GM12878 (cell line): ENCODE results near the gene DEPDC1B. TPM values are rescaled to one million over a fixed set of nuclear protein-coding genes. Genes with fewer than 3 reads are reported as not detected.

Experiments used
- ATAC-seq: fragments of 200-7000 bp; cut with Tn5 transposase; 3 replicates; pipeline ENCODE4 v1.9.1; 2020; ENCODE audit warnings: mild to moderate bottlenecking, moderate library complexity
- BruUV-seq: library from RNA; stranded (reverse); fragments of 400-500 nt; replicated peaks from 2 replicates; lab custom pipeline; 2021; lab: Mats Ljungman, UMichigan
- CTCF ChIA-PET: fragments of 300-600 bp; sonication (Branson Sonifier 250); formaldehyde crosslinking; extraction: SDS; loops from one replicate; lab custom pipeline; 2021; ENCODE audit warnings: inconsistent platforms; lab: Yijun Ruan, JAX
- POLR2A ChIA-PET: fragments of 350-600 bp; formaldehyde crosslinking; extraction: SDS; loops from one replicate; lab custom pipeline; 2021; ENCODE audit warnings: inconsistent platforms; lab: Charles Lee
- RAD21 ChIA-PET: fragments of 300-600 bp; sonication (Branson Sonifier 250); formaldehyde crosslinking; loops from one replicate; lab custom pipeline; 2023; ENCODE audit warnings: antibody characterized with exemption; ENCODE audit not compliant: unreplicated experiment; lab: Charles Lee
- SMC1A ChIA-PET: fragments of 300-600 bp; sonication (Branson Sonifier 250); formaldehyde crosslinking; loops from one replicate; lab custom pipeline; 2023; ENCODE audit not compliant: unreplicated experiment, uncharacterized antibody; lab: Charles Lee
- DNase-seq: peaks from one replicate; pipeline ENCODE4 v3.0.0-alpha.2; 2011; ENCODE audit warnings: low read depth, low spot score
- FAIRE-seq: peaks from 3 replicates; lab custom pipeline; 2011; peaks lifted over from hg19 to GRCh38; lab: Jason Lieb, UNC
- H2AFZ ChIP-seq: 2 replicates; pipeline ENCODE4 v1.6.0; 2011; ENCODE audit warnings: low read depth, low read length, control low read depth; ENCODE audit not compliant: control insufficient read depth
- H3K27ac ChIP-seq: 2 replicates; pipeline ENCODE4 v1.5.1; 2011; ENCODE audit warnings: control low read depth; ENCODE audit not compliant: control insufficient read depth, insufficient read depth
- H3K27me3 ChIP-seq, 2 experiments: replicated peaks in 1 of 2; 2 replicates each; pipeline versions ENCODE4 v1.6.0 to v1.6.1; 2011; ENCODE audit warnings: low read length in 1 of 2; ENCODE audit not compliant: control insufficient read depth in 2 of 2, insufficient read depth in 2 of 2
- H3K36me3 ChIP-seq, 2 experiments: 2 replicates each; pipeline ENCODE4 v1.5.1; 2011; ENCODE audit warnings: low read length in 1 of 2; ENCODE audit not compliant: control insufficient read depth in 2 of 2, insufficient read depth in 2 of 2
- H3K4me1 ChIP-seq: 2 replicates; pipeline ENCODE4 v1.6.1; 2011; ENCODE audit warnings: mild to moderate bottlenecking, low read length, moderate library complexity, mixed read lengths; ENCODE audit not compliant: control insufficient read depth, insufficient read depth
- H3K4me2 ChIP-seq: 2 replicates; pipeline ENCODE4 v1.6.0; 2011; ENCODE audit warnings: control low read depth; ENCODE audit not compliant: control insufficient read depth, insufficient read depth
- H3K4me3 ChIP-seq: fragments of 200-600 bp; sonication (generic); 2 replicates; pipeline ENCODE4 v1.5.1; 2016
- H3K79me2 ChIP-seq: 2 replicates; pipeline ENCODE4 v1.6.0; 2011; ENCODE audit warnings: low read length; ENCODE audit not compliant: control insufficient read depth, insufficient read depth
- H3K9ac ChIP-seq: 2 replicates; pipeline ENCODE4 v1.8.0; 2011; ENCODE audit warnings: low read length, control low read depth, mixed read lengths; ENCODE audit not compliant: control insufficient read depth, insufficient read depth
- H3K9me3 ChIP-seq: replicated peaks from 3 replicates; pipeline ENCODE4 v1.5.1; 2011; ENCODE audit warnings: mild to moderate bottlenecking, low read length; ENCODE audit not compliant: control insufficient read depth, insufficient read depth
- H4K20me1 ChIP-seq: 2 replicates; pipeline ENCODE4 v1.6.0; 2011; ENCODE audit not compliant: control insufficient read depth, insufficient read depth
- ASH2L ChIP-seq: fragments of 300-600, 200-600 bp; sonication (generic); IDR thresholded peaks from 2 replicates; pipeline ENCODE4 v1.6.1; 2017; ENCODE audit warnings: low read depth, mild to moderate bottlenecking, borderline replicate concordance
- CREM ChIP-seq: IDR thresholded peaks from 2 replicates; pipeline ENCODE4 v1.6.1; 2014; ENCODE audit warnings: antibody characterized with exemption, low read depth
- FOXK2 ChIP-seq: fragments of 450-650 bp; IDR thresholded peaks from 2 replicates; pipeline ENCODE4 v1.6.1; 2017; ENCODE audit warnings: mild to moderate bottlenecking, moderate library complexity
- GATAD2B ChIP-seq: fragments of 450-650 bp; conservative IDR thresholded peaks from 2 replicates; pipeline ENCODE4 v1.6.1; 2017; ENCODE audit warnings: low read depth, mild to moderate bottlenecking, moderate library complexity
- KAT2A ChIP-seq: conservative IDR thresholded peaks from 2 replicates; pipeline ENCODE4 v1.6.1; 2011; ENCODE audit warnings: low read depth, low read length; ENCODE audit not compliant: control insufficient read depth
- KDM1A ChIP-seq: fragments of 200-600 bp; sonication (generic); IDR thresholded peaks from 2 replicates; pipeline ENCODE4 v1.6.1; 2016; ENCODE audit warnings: borderline replicate concordance
- LARP7 ChIP-seq: fragments of 450-650 bp; IDR thresholded peaks from 2 replicates; pipeline ENCODE4 v1.6.1; 2017; ENCODE audit warnings: mild to moderate bottlenecking
- NFIC ChIP-seq: IDR thresholded peaks from 2 replicates; pipeline ENCODE4 v1.6.1; 2012; ENCODE audit warnings: low read depth, mild to moderate bottlenecking, inconsistent platforms, low read length, moderate library complexity
- RUNX3 ChIP-seq: IDR thresholded peaks from 2 replicates; pipeline ENCODE4 v1.6.1; 2012; ENCODE audit warnings: low read length, inconsistent platforms
- SMAD5 ChIP-seq: IDR thresholded peaks from 2 replicates; pipeline ENCODE4 v1.6.1; 2016; ENCODE audit warnings: antibody characterized with exemption, low read depth
- ZZZ3 ChIP-seq: IDR thresholded peaks from 2 replicates; pipeline ENCODE4 v1.6.1; 2011; ENCODE audit warnings: low read depth; ENCODE audit not compliant: control insufficient read depth, insufficient read length
- WGBS: methylation state at CpG from one replicate; pipeline ENCODE4 v1.1.6; 2016; ENCODE audit warnings: low lambda C conversion rate; ENCODE audit not compliant: insufficient replicate concordance, insufficient coverage; ENCODE audit errors: missing lambda C conversion rate; 5-methylcytosine and 5-hydroxymethylcytosine counted together
- in situ Hi-C: fragments of 300-500 bp; cut with MboI; formaldehyde crosslinking; loops from 9 replicates; pipeline ENCODE4 v1.14.3; 2018; ENCODE audit warnings: mixed read lengths
- intact Hi-C: fragments of 100-400 bp; cut with micrococcal nuclease; formaldehyde crosslinking; loops from one replicate; pipeline ENCODE4 v1.14.2; 2022; ENCODE audit not compliant: unreplicated experiment
- polyA plus RNA-seq, 11 experiments: library from polyadenylated mRNA; depleted of rRNA in 4 of 11; unstranded in 6 of 11; stranded (reverse) in 5 of 11; fragments of >200 nt; fragmentation: Nextera tagmentation in 4 of 11; fragmentation: Illumina TruSeq in 1 of 11; extraction: Ambion mirVana in 4 of 11; extraction: Trizol in 1 of 11; gene quantifications; 1 replicate in 1 of 11; 2 replicates in 10 of 11; pipeline versions ENCODE4 v1.2.1 to v1.2.3, GENCODE V29; 2011 to 2016; ENCODE audit warnings: inconsistent platforms in 2 of 11, missing spikeins in 2 of 11, low read depth in 1 of 11
- total RNA-seq, 4 experiments: library from RNA; depleted of rRNA in 3 of 4; stranded (reverse); fragments of >200 nt in 3 of 4; fragmentation: Illumina TruSeq in 1 of 4; extraction: Trizol in 1 of 4; gene quantifications; 2 replicates each; pipeline versions ENCODE4 v1.2.1 to v1.2.3, GENCODE V29; 2013 to 2021
- TF ChIP-seq, protein P1 (sequence below): IDR thresholded peaks from 2 replicates; pipeline ENCODE4 v1.6.1; 2012; ENCODE audit warnings: low read depth, low read length, improper control_type of control experiment
- TF ChIP-seq, protein P2 (sequence below): fragments of 450-650 bp; IDR thresholded peaks from 2 replicates; pipeline ENCODE4 v1.6.1; 2017; ENCODE audit warnings: mild to moderate bottlenecking, low read depth, inconsistent platforms; ENCODE audit not compliant: poor library complexity, severe bottlenecking
- TF ChIP-seq, protein P3 (sequence below): fragments of 450-650 bp; formaldehyde crosslinking; IDR thresholded peaks from 2 replicates; pipeline ENCODE4 v1.4.0; 2020; ENCODE audit warnings: mild to moderate bottlenecking, moderate library complexity
- TF ChIP-seq, protein P4 (sequence below): fragments of 450-650 bp; IDR thresholded peaks from 2 replicates; pipeline ENCODE4 v1.6.1; 2017; ENCODE audit warnings: low read depth, mild to moderate bottlenecking, moderate library complexity

The DEPDC1B gene
- total and polyA plus RNA-seq, 10 of the 15 experiments (the other 5 are each of a cell fraction or from before 2014, with no cell fraction given): 29.7 to 56.5 (median 35.5) TPM

DNA sequence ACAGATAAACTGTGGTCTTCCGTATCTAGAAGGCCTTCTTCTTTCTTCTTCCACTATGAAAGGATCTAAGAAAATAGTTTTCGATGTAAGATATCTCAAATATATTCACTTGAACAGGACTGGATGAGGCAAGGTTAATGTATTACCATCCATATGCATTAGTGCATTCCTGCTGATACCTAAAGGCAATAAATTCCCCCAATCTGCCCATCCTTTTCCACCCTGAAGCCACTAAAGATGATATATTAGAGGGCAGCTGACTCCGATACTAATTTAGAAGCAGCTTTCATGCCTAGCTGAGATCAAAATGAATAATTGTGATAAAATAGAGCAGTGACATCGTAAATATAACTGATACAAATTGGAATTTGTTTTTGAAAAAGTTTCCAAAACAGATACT lies 63.3 kb downstream of the DEPDC1B start:
- H3K4me2 ChIP-seq: no peak overlapping the region
- ChIA-PET CTCF (no interaction called here), SMC1A (interaction anchor here (1.1 to 1.2 kb wide), 2 partner anchors 11 to 39 kb away, joined by 3 to 4 read pairs; no protein-coding TSS in a partner anchor), RAD21 (no interaction called here), POLR2A (no interaction called here)
- no peaks in the 10 kb centered on the region for H3K79me2 ChIP-seq
- no TSS peak for BruUV-seq
- intact Hi-C loops: no loop called here
- no peaks in the 10 kb centered on the region for H3K4me1 ChIP-seq
- ATAC-seq: no peak
- H2AFZ ChIP-seq: no peak overlapping the region
- H3K9me3 ChIP-seq: no peaks in the 10 kb centered on the region; the same call in 2 of the 3 replicates
- 98% methylated on average over 4 of the region's 4 CpGs for WGBS
- no peak for FAIRE-seq
- H3K9ac ChIP-seq: no peak overlapping the region
- H3K4me3 ChIP-seq: no peak overlapping the region
- in situ Hi-C loops: no loop called here
- no peaks in the 10 kb centered on the region for H3K27me3 ChIP-seq
- peaks cover 2 to 10% of the 10 kb centered on the region in 2 experiments for H3K36me3 ChIP-seq
- no peak overlapping the region for H3K27ac ChIP-seq
- H4K20me1 ChIP-seq: no peaks in the 10 kb centered on the region
- no peak for DNase-seq
- no peak for TF ChIP-seq CREM
- TF ChIP-seq FOXK2: no peak
- TF ChIP-seq, protein P1, sequence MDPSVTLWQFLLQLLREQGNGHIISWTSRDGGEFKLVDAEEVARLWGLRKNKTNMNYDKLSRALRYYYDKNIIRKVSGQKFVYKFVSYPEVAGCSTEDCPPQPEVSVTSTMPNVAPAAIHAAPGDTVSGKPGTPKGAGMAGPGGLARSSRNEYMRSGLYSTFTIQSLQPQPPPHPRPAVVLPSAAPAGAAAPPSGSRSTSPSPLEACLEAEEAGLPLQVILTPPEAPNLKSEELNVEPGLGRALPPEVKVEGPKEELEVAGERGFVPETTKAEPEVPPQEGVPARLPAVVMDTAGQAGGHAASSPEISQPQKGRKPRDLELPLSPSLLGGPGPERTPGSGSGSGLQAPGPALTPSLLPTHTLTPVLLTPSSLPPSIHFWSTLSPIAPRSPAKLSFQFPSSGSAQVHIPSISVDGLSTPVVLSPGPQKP: no peak
- TF ChIP-seq, protein P2, sequence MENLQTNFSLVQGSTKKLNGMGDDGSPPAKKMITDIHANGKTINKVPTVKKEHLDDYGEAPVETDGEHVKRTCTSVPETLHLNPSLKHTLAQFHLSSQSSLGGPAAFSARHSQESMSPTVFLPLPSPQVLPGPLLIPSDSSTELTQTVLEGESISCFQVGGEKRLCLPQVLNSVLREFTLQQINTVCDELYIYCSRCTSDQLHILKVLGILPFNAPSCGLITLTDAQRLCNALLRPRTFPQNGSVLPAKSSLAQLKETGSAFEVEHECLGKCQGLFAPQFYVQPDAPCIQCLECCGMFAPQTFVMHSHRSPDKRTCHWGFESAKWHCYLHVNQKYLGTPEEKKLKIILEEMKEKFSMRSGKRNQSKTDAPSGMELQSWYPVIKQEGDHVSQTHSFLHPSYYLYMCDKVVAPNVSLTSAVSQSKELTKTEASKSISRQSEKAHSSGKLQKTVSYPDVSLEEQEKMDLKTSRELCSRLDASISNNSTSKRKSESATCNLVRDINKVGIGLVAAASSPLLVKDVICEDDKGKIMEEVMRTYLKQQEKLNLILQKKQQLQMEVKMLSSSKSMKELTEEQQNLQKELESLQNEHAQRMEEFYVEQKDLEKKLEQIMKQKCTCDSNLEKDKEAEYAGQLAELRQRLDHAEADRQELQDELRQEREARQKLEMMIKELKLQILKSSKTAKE: no peak
- no peak for TF ChIP-seq LARP7
- TF ChIP-seq ASH2L: no peak
- no peak for TF ChIP-seq ZZZ3
- no peak for TF ChIP-seq GATAD2B
- no peak for TF ChIP-seq RUNX3
- TF ChIP-seq, protein P3, sequence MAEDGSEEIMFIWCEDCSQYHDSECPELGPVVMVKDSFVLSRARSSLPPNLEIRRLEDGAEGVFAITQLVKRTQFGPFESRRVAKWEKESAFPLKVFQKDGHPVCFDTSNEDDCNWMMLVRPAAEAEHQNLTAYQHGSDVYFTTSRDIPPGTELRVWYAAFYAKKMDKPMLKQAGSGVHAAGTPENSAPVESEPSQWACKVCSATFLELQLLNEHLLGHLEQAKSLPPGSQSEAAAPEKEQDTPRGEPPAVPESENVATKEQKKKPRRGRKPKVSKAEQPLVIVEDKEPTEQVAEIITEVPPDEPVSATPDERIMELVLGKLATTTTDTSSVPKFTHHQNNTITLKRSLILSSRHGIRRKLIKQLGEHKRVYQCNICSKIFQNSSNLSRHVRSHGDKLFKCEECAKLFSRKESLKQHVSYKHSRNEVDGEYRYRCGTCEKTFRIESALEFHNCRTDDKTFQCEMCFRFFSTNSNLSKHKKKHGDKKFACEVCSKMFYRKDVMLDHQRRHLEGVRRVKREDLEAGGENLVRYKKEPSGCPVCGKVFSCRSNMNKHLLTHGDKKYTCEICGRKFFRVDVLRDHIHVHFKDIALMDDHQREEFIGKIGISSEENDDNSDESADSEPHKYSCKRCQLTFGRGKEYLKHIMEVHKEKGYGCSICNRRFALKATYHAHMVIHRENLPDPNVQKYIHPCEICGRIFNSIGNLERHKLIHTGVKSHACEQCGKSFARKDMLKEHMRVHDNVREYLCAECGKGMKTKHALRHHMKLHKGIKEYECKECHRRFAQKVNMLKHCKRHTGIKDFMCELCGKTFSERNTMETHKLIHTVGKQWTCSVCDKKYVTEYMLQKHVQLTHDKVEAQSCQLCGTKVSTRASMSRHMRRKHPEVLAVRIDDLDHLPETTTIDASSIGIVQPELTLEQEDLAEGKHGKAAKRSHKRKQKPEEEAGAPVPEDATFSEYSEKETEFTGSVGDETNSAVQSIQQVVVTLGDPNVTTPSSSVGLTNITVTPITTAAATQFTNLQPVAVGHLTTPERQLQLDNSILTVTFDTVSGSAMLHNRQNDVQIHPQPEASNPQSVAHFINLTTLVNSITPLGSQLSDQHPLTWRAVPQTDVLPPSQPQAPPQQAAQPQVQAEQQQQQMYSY (CRISPR knock-in tag): no peak
- TF ChIP-seq KAT2A: no peak
- no peak for TF ChIP-seq SMAD5
- no peak for TF ChIP-seq KDM1A
- TF ChIP-seq, protein P4, sequence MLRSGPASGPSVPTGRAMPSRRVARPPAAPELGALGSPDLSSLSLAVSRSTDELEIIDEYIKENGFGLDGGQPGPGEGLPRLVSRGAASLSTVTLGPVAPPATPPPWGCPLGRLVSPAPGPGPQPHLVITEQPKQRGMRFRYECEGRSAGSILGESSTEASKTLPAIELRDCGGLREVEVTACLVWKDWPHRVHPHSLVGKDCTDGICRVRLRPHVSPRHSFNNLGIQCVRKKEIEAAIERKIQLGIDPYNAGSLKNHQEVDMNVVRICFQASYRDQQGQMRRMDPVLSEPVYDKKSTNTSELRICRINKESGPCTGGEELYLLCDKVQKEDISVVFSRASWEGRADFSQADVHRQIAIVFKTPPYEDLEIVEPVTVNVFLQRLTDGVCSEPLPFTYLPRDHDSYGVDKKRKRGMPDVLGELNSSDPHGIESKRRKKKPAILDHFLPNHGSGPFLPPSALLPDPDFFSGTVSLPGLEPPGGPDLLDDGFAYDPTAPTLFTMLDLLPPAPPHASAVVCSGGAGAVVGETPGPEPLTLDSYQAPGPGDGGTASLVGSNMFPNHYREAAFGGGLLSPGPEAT: no peak
- no peak for TF ChIP-seq NFIC
